Measurements from ENCODE around the gene PCED1B. TPM values are rescaled to one million over a fixed set of nuclear protein-coding genes. Genes with fewer than 3 reads are reported as not detected.

PCED1B gene
- total RNA-seq, 6 donors from 2014 or later: 4.6 to 53.4 (median 11.7) TPM

DNA sequence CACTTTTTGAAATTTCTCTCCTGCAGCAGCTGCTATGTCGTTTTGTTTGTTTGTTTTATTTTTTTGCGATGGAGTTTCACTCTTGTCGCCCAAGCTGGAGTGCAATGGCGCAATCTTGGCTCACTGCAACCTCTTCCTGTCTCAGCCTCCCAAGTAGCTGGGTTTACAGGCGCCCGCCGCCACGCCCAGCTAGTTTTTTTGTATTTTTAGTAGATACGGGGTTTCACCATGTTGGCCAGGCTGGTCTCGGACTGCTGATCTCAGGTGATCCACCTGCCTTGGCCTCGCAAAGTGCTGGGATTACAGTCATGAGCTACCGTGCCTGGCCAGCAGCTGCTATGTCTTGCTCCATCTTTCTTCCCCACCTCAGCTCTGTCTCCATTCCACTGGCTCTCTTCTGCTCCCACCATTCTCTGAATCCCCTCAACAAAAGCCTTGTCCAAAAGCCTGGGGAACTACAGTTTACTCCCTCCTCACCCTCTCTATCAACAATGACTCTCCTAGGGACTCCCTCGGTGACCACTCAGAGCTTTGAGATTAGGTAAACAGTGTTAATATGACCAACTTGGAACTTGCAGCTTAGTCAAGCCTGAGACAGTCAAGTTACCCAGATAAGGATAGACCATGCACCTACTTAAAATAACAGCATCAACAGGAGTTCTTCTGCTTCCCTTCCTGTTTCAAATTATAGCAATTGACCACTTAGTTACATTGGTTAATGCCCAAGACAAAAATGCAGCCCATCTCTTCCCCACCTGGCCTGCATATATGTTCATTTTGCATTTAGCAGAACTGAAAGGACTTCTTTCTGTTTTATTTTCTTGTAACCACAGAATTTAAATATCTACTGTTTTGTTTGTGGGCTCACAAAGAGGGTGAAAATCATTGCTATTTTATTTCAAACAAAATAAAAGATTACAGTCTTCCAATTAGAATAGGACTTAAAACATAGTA lies 189.4 kb downstream of the PCED1B start:
- Histone ChIP-seq H3K36me3 (no peaks in the 10 kb centered on the region), H3K9me3 (no peaks in the 10 kb centered on the region), H3K4me1 (peaks cover 0 to 3% (median 0%) of the 10 kb centered on the region in 4 donors), H3K27ac (no peak overlapping the region), H3K4me3 (no peak overlapping the region), H3K27me3 (no peaks in the 10 kb centered on the region)
- TF ChIP-seq POLR2A (IDR thresholded peaks at IDR 0.05) (no peak), EP300 (IDR thresholded peaks at IDR 0.05) (no peak), POLR2AphosphoS5 (IDR thresholded peaks at IDR 0.05) (no peak), CTCF (IDR thresholded peaks at IDR 0.05) (no peak)
- ATAC-seq (ENCODE audit: low FRiP score in 2 of 2): no peak
- peak in 1 of 2 donors; percentile 48 for DNase-seq
- WGBS, 2 donors: 85% methylated on average over 13 of the region's 13 CpGs

DNA sequence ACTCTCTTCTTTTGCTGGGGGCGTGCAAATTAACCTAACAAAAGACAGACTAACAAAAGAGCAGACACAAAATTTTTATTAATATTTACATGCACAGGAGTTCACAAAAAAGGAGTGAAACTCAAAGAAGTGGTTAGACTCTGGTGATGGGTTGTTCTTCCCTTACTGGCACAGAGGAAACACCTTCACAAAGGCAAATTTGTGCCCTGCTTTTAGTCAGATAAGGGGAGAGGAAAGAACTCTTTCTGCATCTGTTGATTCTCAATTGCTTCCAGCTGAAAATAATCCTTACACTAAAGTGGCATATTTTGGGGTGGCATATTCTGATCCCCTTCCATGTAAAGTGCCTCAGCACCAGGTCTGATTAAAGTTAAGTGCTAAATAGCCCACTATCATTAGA lies 190.5 kb downstream of the PCED1B start:
- Histone ChIP-seq H3K4me3 (no peak overlapping the region), H3K27ac (no peak overlapping the region), H3K4me1 (peaks cover 0 to 3% (median 0%) of the 10 kb centered on the region in 4 donors), H3K27me3 (no peaks in the 10 kb centered on the region), H3K9me3 (no peaks in the 10 kb centered on the region), H3K36me3 (no peaks in the 10 kb centered on the region)
- WGBS, 2 donors: 88 to 100% methylated on average over 1 of the region's 1 CpG
- ATAC-seq (ENCODE audit: low FRiP score in 2 of 2) (no peak), DNase-seq (no peak)
- TF ChIP-seq EP300 (IDR thresholded peaks at IDR 0.05): no peak
- no peak for TF ChIP-seq POLR2AphosphoS5 (IDR thresholded peaks at IDR 0.05)
- TF ChIP-seq POLR2A (IDR thresholded peaks at IDR 0.05): no peak
- no peak for TF ChIP-seq CTCF (IDR thresholded peaks at IDR 0.05)

DNA sequence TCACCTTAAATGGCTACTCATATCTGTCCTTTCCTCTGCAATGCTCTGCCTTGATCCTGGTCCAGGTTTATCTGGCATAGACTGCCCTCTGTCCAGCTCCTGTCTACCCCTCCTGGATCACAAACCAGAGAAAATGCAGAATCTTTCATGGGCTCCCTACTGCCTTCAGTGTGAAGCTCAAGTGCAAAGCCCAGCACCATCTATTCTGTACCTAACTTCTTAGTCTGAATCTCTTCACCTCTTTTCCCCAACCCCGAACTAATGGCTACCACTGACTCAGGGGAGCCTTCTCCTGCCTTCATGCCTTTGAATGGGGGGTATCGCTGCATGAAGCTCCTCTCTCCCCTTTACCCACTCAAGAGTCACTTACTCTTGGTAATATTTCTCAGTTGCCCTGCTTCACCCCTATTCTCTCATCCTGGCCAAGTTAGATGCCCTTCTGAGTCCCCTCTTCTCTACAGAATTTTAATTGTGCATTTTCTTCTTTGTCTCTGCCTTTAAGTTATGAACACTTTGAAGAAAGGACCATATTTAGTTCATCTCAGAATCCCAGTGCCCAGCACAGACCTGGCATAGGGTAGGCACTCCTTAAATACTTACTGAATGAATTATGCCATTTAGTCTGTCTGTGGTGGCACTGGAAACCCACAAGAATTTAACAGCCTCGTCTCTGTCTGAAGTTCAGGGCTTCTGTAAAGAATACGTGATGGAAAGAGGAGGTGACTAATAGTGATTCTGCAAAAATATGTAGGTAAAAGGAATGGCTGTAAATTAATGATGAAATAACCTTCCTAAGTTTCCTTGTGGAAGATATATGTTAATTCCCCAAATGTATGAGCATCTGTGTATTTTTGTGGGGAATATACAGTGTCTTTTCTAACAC lies 191.6 kb downstream of the PCED1B start:
- no peaks in the 10 kb centered on the region for H3K27me3 ChIP-seq
- whole genome bisulfite sequencing, 2 donors: 61 to 74% methylated on average over 4 of the region's 4 CpGs
- ATAC-seq (ENCODE audit: low FRiP score in 2 of 2): no peak
- no peak for DNase-seq
- no peak overlapping the region for H3K4me3 ChIP-seq
- no peaks in the 10 kb centered on the region for H3K9me3 ChIP-seq
- H3K36me3 ChIP-seq: no peaks in the 10 kb centered on the region
- H3K27ac ChIP-seq: no peak overlapping the region
- TF ChIP-seq POLR2A (IDR thresholded peaks at IDR 0.05) (no peak), EP300 (IDR thresholded peaks at IDR 0.05) (no peak), POLR2AphosphoS5 (IDR thresholded peaks at IDR 0.05) (no peak), CTCF (IDR thresholded peaks at IDR 0.05) (no peak)
- H3K4me1 ChIP-seq: peaks cover 0 to 4% (median 1%) of the 10 kb centered on the region in 4 donors

- H3K27ac ChIP-seq: no peak overlapping the region
- TF ChIP-seq EP300 (IDR thresholded peaks at IDR 0.05) (no peak), POLR2A (IDR thresholded peaks at IDR 0.05) (no peak), CTCF (IDR thresholded peaks at IDR 0.05) (no peak), POLR2AphosphoS5 (IDR thresholded peaks at IDR 0.05) (no peak)
- H3K4me3 ChIP-seq: no peak overlapping the region
- H3K27me3 ChIP-seq: no peaks in the 10 kb centered on the region
- H3K9me3 ChIP-seq: no peaks in the 10 kb centered on the region
- H3K4me1 ChIP-seq: peaks cover 7 to 12% (median 9%) of the 10 kb centered on the region in 4 donors
- no peaks in the 10 kb centered on the region for H3K36me3 ChIP-seq
- no peak for ATAC-seq (ENCODE audit: low FRiP score in 2 of 2)
- 42 to 44% methylated on average over 2 of the region's 2 CpGs for WGBS, 2 donors
- DNase-seq: no peak
Observed at GRCh38 chr12:47271800-47272239, 192.4 kb downstream of the PCED1B start.

All from upper lobe of left lung (tissue), 6 donors.